Esophagus mucosa (tissue), 1 donor: ENCODE results near the gene AMIGO1. TPM values are rescaled to one million over a fixed set of nuclear protein-coding genes. Genes with fewer than 3 reads are reported as not detected.
"Not testable (repeated sequence)": the region's sequence is repeated elsewhere in the genome, so short reads cannot be mapped to it uniquely, and the experiment has no call there.

Experiments
- ATAC-seq: fragments of 200-7000 bp; cut with Tn5 transposase; one replicate; pipeline ENCODE4 v1.9.1; 2020
- total RNA-seq: library from RNA; stranded (reverse); gene quantifications from one replicate; pipeline ENCODE4 v1.2.4, GENCODE V29; 2023
- donor health status: DM: yes; HTN: yes; CAD: no.

AMIGO1 gene
- total RNA-seq, 1 donor from 2014 or later = 1.2 TPM

GRCh38 chr1:109482791-109483671 lies 26.5 kb downstream of the AMIGO1 start:
- ATAC-seq = peak; percentile 20

- ATAC-seq = no peak
These were observed 27.3 kb downstream of the AMIGO1 start for GRCh38 chr1:109482242-109482641.

- no peak for ATAC-seq
These were observed 27.9 kb downstream of the AMIGO1 start for GRCh38 chr1:109481646-109482045.

GRCh38 chr1:109479901-109480300 lies 29.6 kb downstream of the AMIGO1 start:
- ATAC-seq = no peak

- no peak for ATAC-seq
These were observed 30.2 kb downstream of the AMIGO1 start for GRCh38 chr1:109479311-109479710.

- ATAC-seq = peak; percentile 61
These were observed 30.7 kb downstream of the AMIGO1 start for GRCh38 chr1:109478806-109479205.

- no peak for ATAC-seq
These were observed 31.7 kb downstream of the AMIGO1 start for GRCh38 chr1:109477821-109478220.

GRCh38 chr1:109476825-109477224 lies 32.7 kb downstream of the AMIGO1 start:
- ATAC-seq = no peak

- ATAC-seq = no peak
These were observed 34.3 kb downstream of the AMIGO1 start for GRCh38 chr1:109475261-109475660.

- ATAC-seq = no peak
These were observed 34.8 kb downstream of the AMIGO1 start for GRCh38 chr1:109474697-109475096.

- not testable (repeated sequence) for ATAC-seq
These were observed 36.1 kb downstream of the AMIGO1 start for GRCh38 chr1:109473284-109474057.

- ATAC-seq = no peak
These were observed 36.7 kb downstream of the AMIGO1 start for GRCh38 chr1:109472779-109473178.

GRCh38 chr1:109470245-109470644 lies 39.3 kb downstream of the AMIGO1 start:
- ATAC-seq = no peak

- ATAC-seq = no peak
These were observed 40.6 kb downstream of the AMIGO1 start for GRCh38 chr1:109468903-109469302.

GRCh38 chr1:109468061-109468460 lies 41.5 kb downstream of the AMIGO1 start:
- ATAC-seq = no peak

- no peak for ATAC-seq
These were observed 42.2 kb downstream of the AMIGO1 start for GRCh38 chr1:109467301-109467777.

- ATAC-seq = peak; percentile 15
These were observed 42.9 kb downstream of the AMIGO1 start, which contains the start of gene SYPL2 for GRCh38 chr1:109466452-109467300. TSS of gene SYPL2 (plus strand) at chr1:109466546. CDS start at chr1:109466844, 298 bp downstream.

- ATAC-seq = peak; percentile 25
These were observed 43.4 kb downstream of the AMIGO1 start for GRCh38 chr1:109466125-109466451.

GRCh38 chr1:109457819-109458218 lies 51.7 kb downstream of the AMIGO1 start:
- ATAC-seq = no peak

GRCh38 chr1:109454497-109455133 lies 54.9 kb downstream of the AMIGO1 start:
- ATAC-seq = no peak
